HL-60 (cell line): ENCODE results near the gene CLSTN2.

ENCODE experiments used
- CTCF ChIP-seq: IDR thresholded peaks from one replicate; pipeline ENCODE4 v1.5.1; 2011; ENCODE audit warnings: low read length, control low read depth, inconsistent platforms; ENCODE audit not compliant: insufficient read depth
- GABPA ChIP-seq: IDR thresholded peaks from 2 replicates; pipeline ENCODE4 v1.6.1; 2012; ENCODE audit warnings: low read depth
- POLR2AphosphoS5 ChIP-seq: IDR thresholded peaks from 2 replicates; pipeline ENCODE4 v1.6.1; 2012; ENCODE audit warnings: low read depth

GRCh38 chr3:140349938-140350337 is 415.0 kb downstream of the CLSTN2 start:
- TF ChIP-seq GABPA (no peak), CTCF (no peak), POLR2AphosphoS5 (no peak)
